ENCODE data around the gene RASA3.
A peak's percentile ranks its signal among the peaks of the same experiment; 100 is the strongest.

The RASA3 gene

DNA sequence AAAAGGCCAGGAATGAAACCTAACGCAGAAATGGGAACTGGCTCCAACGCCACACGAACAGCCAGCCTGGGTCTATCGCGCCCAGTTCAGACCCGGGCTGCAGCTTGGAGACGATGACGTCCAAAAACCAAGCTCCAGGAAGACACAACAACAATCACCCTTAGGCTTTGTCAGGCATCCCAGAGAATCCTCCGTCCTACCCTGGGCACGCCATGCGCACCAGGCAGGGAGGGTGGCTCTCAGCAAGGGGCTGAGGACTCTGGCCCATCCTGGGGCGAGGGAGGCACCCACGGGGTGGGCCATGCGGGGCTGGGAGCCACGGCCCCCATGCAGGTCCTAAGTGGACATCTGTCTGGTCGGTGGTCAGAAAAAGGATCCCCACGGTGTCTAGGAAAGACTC, 9.0 kb downstream of the RASA3 start:
- DNase-seq (ENCODE audit: low read depth), result no peak
- TF ChIP-seq, protein P1, sequence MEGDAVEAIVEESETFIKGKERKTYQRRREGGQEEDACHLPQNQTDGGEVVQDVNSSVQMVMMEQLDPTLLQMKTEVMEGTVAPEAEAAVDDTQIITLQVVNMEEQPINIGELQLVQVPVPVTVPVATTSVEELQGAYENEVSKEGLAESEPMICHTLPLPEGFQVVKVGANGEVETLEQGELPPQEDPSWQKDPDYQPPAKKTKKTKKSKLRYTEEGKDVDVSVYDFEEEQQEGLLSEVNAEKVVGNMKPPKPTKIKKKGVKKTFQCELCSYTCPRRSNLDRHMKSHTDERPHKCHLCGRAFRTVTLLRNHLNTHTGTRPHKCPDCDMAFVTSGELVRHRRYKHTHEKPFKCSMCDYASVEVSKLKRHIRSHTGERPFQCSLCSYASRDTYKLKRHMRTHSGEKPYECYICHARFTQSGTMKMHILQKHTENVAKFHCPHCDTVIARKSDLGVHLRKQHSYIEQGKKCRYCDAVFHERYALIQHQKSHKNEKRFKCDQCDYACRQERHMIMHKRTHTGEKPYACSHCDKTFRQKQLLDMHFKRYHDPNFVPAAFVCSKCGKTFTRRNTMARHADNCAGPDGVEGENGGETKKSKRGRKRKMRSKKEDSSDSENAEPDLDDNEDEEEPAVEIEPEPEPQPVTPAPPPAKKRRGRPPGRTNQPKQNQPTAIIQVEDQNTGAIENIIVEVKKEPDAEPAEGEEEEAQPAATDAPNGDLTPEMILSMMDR (conservative IDR thresholded peaks at IDR 0.05; ENCODE audit: low read depth, low read length), result no peak
- no peak overlapping the region for H3K4me3 ChIP-seq (ENCODE audit: low read depth, low read length)

DNA sequence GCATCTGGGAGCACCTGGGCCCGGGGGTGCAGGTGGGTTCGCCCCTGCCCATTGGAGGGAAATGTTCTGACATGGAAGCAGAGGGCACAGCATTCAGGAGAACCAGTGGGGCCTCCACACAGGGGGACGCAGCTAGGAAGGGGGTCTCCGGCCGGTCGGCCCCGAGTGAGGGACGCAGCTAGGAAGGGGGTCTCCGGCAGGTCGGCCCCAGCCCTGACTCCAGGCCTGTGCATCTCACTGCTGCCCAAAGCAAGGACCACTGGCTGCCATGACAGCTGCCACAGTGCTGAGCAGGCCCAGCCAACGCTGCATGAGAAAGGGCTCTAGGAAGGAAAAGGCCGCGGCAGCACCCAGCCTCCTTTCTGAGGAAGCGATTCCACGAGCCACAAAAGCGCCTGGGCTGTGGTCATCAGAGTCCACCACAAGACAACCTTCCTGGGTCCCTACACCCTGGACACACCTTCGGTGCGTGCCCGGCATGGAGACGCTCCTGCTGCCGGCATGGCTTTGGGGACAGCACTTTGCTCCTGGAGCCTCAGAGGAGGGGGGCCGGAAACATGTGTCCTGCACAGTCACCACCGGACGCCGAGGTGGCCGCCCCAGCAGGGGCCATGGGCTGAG, 9.7 kb downstream of the RASA3 start:
- TF ChIP-seq, protein P1 (conservative IDR thresholded peaks at IDR 0.05; ENCODE audit: low read depth, low read length), result no peak
- H3K4me3 ChIP-seq (ENCODE audit: low read depth, low read length), result no peak overlapping the region
- no peak for DNase-seq (ENCODE audit: low read depth)

- DNase-seq (ENCODE audit: low read depth), result no peak
Observed at GRCh38 chr13:114122127-114122511, 10.3 kb downstream of the RASA3 start.

GRCh38 chr13:114121496-114122126, 10.8 kb downstream of the RASA3 start:
- no peak overlapping the region for H3K4me3 ChIP-seq (ENCODE audit: low read depth, low read length)
- TF ChIP-seq, protein P1 (conservative IDR thresholded peaks at IDR 0.05; ENCODE audit: low read depth, low read length), result no peak
- DNase-seq (ENCODE audit: low read depth), result no peak

More at GRCh38 chr13:114122127-114122511, 10.3 kb downstream of the RASA3 start:
- TF ChIP-seq, protein P1 (conservative IDR thresholded peaks at IDR 0.05; ENCODE audit: low read depth, low read length), result no peak
- H3K4me3 ChIP-seq (ENCODE audit: low read depth, low read length), result no peak overlapping the region

DNA sequence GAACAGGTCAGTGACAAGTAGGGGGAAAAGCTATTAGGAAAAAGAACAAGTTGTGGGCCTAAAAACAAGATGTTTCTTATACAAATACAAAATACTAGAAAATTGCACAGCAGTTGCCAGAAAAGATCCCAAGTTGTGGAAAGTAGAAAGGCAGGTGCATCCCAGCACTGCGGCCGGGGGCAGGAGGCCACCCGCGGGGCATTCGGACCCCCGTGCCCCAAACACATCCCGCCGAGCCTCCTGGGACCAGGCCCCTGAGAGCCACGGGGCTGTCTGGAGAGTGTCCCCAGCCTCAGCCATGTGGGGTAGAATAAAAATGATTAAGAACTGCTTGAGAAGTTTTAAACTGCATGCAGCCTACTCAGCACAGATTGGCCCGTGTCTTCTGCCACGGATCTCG, 11.4 kb downstream of the RASA3 start:
- no peak for DNase-seq (ENCODE audit: low read depth)

GRCh38 chr13:114120591-114121011, 11.8 kb downstream of the RASA3 start:
- no peak overlapping the region for H3K4me3 ChIP-seq (ENCODE audit: low read depth, low read length)
- TF ChIP-seq, protein P1 (conservative IDR thresholded peaks at IDR 0.05; ENCODE audit: low read depth, low read length), result no peak
- no peak for DNase-seq (ENCODE audit: low read depth)

More for the DNA sequence above, 11.4 kb downstream of the RASA3 start:
- TF ChIP-seq, protein P1 (conservative IDR thresholded peaks at IDR 0.05; ENCODE audit: low read depth, low read length), result no peak
- H3K4me3 ChIP-seq (ENCODE audit: low read depth, low read length), result no peak overlapping the region

- TF ChIP-seq, protein P1 (conservative IDR thresholded peaks at IDR 0.05; ENCODE audit: low read depth, low read length), result no peak
- peak overlapping the region; percentile 28 for H3K4me3 ChIP-seq (ENCODE audit: low read depth, low read length)
- peak; percentile 93 for DNase-seq (ENCODE audit: low read depth)
Observed at GRCh38 chr13:114119196-114119595, 13.2 kb downstream of the RASA3 start.

Data from choroid plexus epithelial cell (primary cell).